PC-3 (cell line): ENCODE results near the gene TEPSIN. TPM values are rescaled to one million over a fixed set of nuclear protein-coding genes. Genes with fewer than 3 reads are reported as not detected.

Experiments used
- ATAC-seq: fragments of 200-7000 bp; cut with Tn5 transposase; 2 replicates; pipeline ENCODE4 v1.9.1; 2020; ENCODE audit warnings: mild to moderate bottlenecking, moderate library complexity
- BruUV-seq: library from RNA; stranded (reverse); fragments of 400-500 nt; replicated peaks from 2 replicates; lab custom pipeline; 2021; lab: Mats Ljungman, UMichigan
- CTCF ChIA-PET: fragments of 300-600 bp; sonication (Branson Sonifier 250); formaldehyde crosslinking; loops from one replicate; lab custom pipeline; 2022; ENCODE audit warnings: antibody characterized with exemption; lab: Charles Lee
- POLR2A ChIA-PET: fragments of 300-600 bp; sonication (Branson Sonifier 250); formaldehyde crosslinking; loops from one replicate; lab custom pipeline; 2022; ENCODE audit warnings: antibody characterized with exemption; ENCODE audit not compliant: unreplicated experiment; lab: Charles Lee
- DNase-seq: peaks from one replicate; pipeline ENCODE4 v3.0.0-alpha.2; 2015
- H2AFZ ChIP-seq: fragments of 300-600 bp; sonication (generic); 2 replicates; pipeline ENCODE4 v1.6.0; 2016; ENCODE audit warnings: antibody characterized with exemption, low read length
- H3F3A ChIP-seq: fragments of 300-600 bp; sonication (generic); one replicate; pipeline ENCODE4 v1.6.0; 2017; ENCODE audit warnings: antibody characterized with exemption, low read length, control low read depth, mild to moderate bottlenecking; ENCODE audit not compliant: unreplicated experiment
- H3K27ac ChIP-seq: fragments of 300-600 bp; sonication (generic); 2 replicates; pipeline ENCODE4 v1.5.1; 2016; ENCODE audit warnings: mild to moderate bottlenecking, low read length
- H3K27me3 ChIP-seq: fragments of 300-600 bp; sonication (generic); 2 replicates; pipeline ENCODE4 v1.6.1; 2016; ENCODE audit warnings: low read length, mixed read lengths
- H3K36me3 ChIP-seq: fragments of 300-600 bp; sonication (generic); 2 replicates; pipeline ENCODE4 v1.6.1; 2016; ENCODE audit warnings: low read depth, mixed run types, low read length, mixed read lengths
- H3K4me1 ChIP-seq: fragments of 300-600 bp; sonication (generic); 2 replicates; pipeline ENCODE4 v1.5.1; 2016; ENCODE audit warnings: low read length; ENCODE audit not compliant: insufficient read depth
- H3K4me2 ChIP-seq: fragments of 300-600 bp; sonication (generic); 2 replicates; pipeline ENCODE4 v1.6.0; 2016; ENCODE audit warnings: low read length
- H3K4me3 ChIP-seq: fragments of 300-600 bp; sonication (generic); 2 replicates; pipeline ENCODE4 v1.5.1; 2016; ENCODE audit warnings: mild to moderate bottlenecking, low read length, mixed read lengths
- H3K79me2 ChIP-seq: fragments of 300-600 bp; sonication (generic); 2 replicates; pipeline ENCODE4 v1.6.1; 2017; ENCODE audit warnings: low read length, mixed read lengths
- H3K9ac ChIP-seq: fragments of 300-600 bp; sonication (generic); 2 replicates; pipeline ENCODE4 v1.6.0; 2016; ENCODE audit warnings: mild to moderate bottlenecking, low read length
- H3K9me2 ChIP-seq: fragments of 300-600 bp; sonication (generic); replicated peaks from 2 replicates; pipeline ENCODE4 v1.6.1; 2016; ENCODE audit warnings: mixed run types, low read length, mixed read lengths
- H3K9me3 ChIP-seq: fragments of 300-600 bp; sonication (generic); 2 replicates; pipeline ENCODE4 v1.6.1; 2016; ENCODE audit warnings: low read length, mixed read lengths
- H4K20me1 ChIP-seq: fragments of 300-600 bp; sonication (generic); 2 replicates; pipeline ENCODE4 v1.6.1; 2016; ENCODE audit warnings: low read length, mixed read lengths
- CTCF ChIP-seq: fragments of 300-600 bp; sonication (generic); conservative IDR thresholded peaks from 2 replicates; pipeline ENCODE4 v1.5.1; 2017; ENCODE audit warnings: antibody characterized with exemption, low read depth, mild to moderate bottlenecking, low read length
- EZH2 ChIP-seq: fragments of 300-600 bp; sonication (generic); IDR thresholded peaks from one replicate; pipeline ENCODE4 v1.6.1; 2017; ENCODE audit warnings: antibody characterized with exemption, mild to moderate bottlenecking, low read length; ENCODE audit not compliant: unreplicated experiment
- EZH2phosphoT487 ChIP-seq: fragments of 300-600 bp; sonication (generic); IDR thresholded peaks from 2 replicates; pipeline ENCODE4 v1.6.1; 2018; ENCODE audit warnings: mild to moderate bottlenecking, antibody characterized with exemption, low read length, borderline replicate concordance
- intact Hi-C: fragments of 100-400 bp; cut with micrococcal nuclease; formaldehyde crosslinking; loops from 2 replicates; pipeline ENCODE4 v1.9.0; 2023
- total RNA-seq: library from RNA; depleted of rRNA; stranded (reverse); fragments of >200 nt; gene quantifications from 2 replicates; pipeline ENCODE4 v1.2.3, GENCODE V29; 2014

TEPSIN gene
- total RNA-seq, 1 experiment from 2014 or later = 28.8 TPM

GRCh38 chr17:81239714-81240555, 1.1 kb upstream of the TEPSIN start:
- no peak for TF ChIP-seq EZH2
- no peak for TF ChIP-seq CTCF
- TF ChIP-seq EZH2phosphoT487 = no peak
- no peaks in the 10 kb centered on the region for H3F3A ChIP-seq
- H3K4me3 ChIP-seq = peak overlapping the region; percentile 77
- no peaks in the 10 kb centered on the region; the same call in 1 of the 2 replicates for H3K36me3 ChIP-seq
- ChIA-PET CTCF (interaction anchor here (0.6 to 1.0 kb wide), 2 partner anchors 63 to 245 kb away, joined by 3 read pairs; no protein-coding TSS in a partner anchor), POLR2A (interaction anchor here (1.0 kb wide), 1 partner anchor 17 kb away, joined by 3 read pairs; no protein-coding TSS in a partner anchor)
- H3K4me2 ChIP-seq = peak overlapping the region; percentile 97
- H3K9me2 ChIP-seq = no peaks in the 10 kb centered on the region
- no peaks in the 10 kb centered on the region for H3K27me3 ChIP-seq
- peaks cover 18% of the 10 kb centered on the region; the same call in 1 of the 2 replicates for H3K4me1 ChIP-seq
- H4K20me1 ChIP-seq = no peaks in the 10 kb centered on the region
- ATAC-seq (0 out of 2 replicates have a peak, but pooled peaks have one; percentile 1), DNase-seq (peak; percentile 22)
- H2AFZ ChIP-seq = peak overlapping the region; percentile 25; the same call in 1 of the 2 replicates
- intact Hi-C loops = no loop called here
- H3K79me2 ChIP-seq = peaks cover 45% of the 10 kb centered on the region
- H3K27ac ChIP-seq = peak overlapping the region; percentile 19
- H3K9me3 ChIP-seq = no peaks in the 10 kb centered on the region
- BruUV-seq = TSS peak; percentile 50
- H3K9ac ChIP-seq = peak overlapping the region; percentile 89

GRCh38 chr17:81238490-81238814, 403 bp downstream of the TEPSIN start:
- no peaks in the 10 kb centered on the region for H3K9me2 ChIP-seq
- no peaks in the 10 kb centered on the region; the same call in 1 of the 2 replicates for H3K36me3 ChIP-seq
- H4K20me1 ChIP-seq = no peaks in the 10 kb centered on the region
- H3K4me2 ChIP-seq = peak overlapping the region; percentile 90
- POLR2A ChIA-PET = interaction anchor here (0.5 to 1.0 kb wide), 4 partner anchors 15 to 183 kb away, joined by 3 to 4 read pairs (median 3); partner anchors contain the start of gene SLC38A10
- no TSS peak for BruUV-seq
- CTCF ChIA-PET = interaction anchor here (0.8 to 1.0 kb wide), 2 partner anchors 16 to 246 kb away, joined by 3 read pairs; partner anchors contain the start of gene CEP131
- no peak overlapping the region for H3K27ac ChIP-seq
- no peak for DNase-seq
- peaks cover 45% of the 10 kb centered on the region for H3K79me2 ChIP-seq
- H3K9ac ChIP-seq = peak overlapping the region; percentile 80
- peaks cover 18% of the 10 kb centered on the region; the same call in 1 of the 2 replicates for H3K4me1 ChIP-seq
- H3K4me3 ChIP-seq = peak overlapping the region; percentile 77
- no peaks in the 10 kb centered on the region for H3K9me3 ChIP-seq
- H3F3A ChIP-seq = no peaks in the 10 kb centered on the region
- peak overlapping the region; percentile 79 for H2AFZ ChIP-seq
- no peaks in the 10 kb centered on the region for H3K27me3 ChIP-seq
- peak; percentile 0; the same call in 1 of the 2 replicates for ATAC-seq
- intact Hi-C loops = loop anchor here (1.0 kb wide), 1 partner anchor 15 kb away; no protein-coding TSS in a partner anchor
- TF ChIP-seq CTCF (no peak), EZH2phosphoT487 (no peak), EZH2 (no peak)
